A549 treated with AZD9567 at 1 μM for 4 hours (cell line): Measurements from ENCODE around the gene KXD1. TPM values are rescaled to one million over a fixed set of nuclear protein-coding genes. Genes with fewer than 3 reads are reported as not detected.

ENCODE experiments used
- total RNA-seq: library from RNA; stranded (reverse); fragments of 200-300 nt; extraction: Qiagen RNA extraction; gene quantifications from 5 replicates; pipeline ENCODE4 v1.2.3, GENCODE V29; 2022; ENCODE audit not compliant: insufficient read depth

KXD1 gene
- total RNA-seq, result 89.9 to 108 TPM (median 98.8 TPM) in 5 replicates

DNA sequence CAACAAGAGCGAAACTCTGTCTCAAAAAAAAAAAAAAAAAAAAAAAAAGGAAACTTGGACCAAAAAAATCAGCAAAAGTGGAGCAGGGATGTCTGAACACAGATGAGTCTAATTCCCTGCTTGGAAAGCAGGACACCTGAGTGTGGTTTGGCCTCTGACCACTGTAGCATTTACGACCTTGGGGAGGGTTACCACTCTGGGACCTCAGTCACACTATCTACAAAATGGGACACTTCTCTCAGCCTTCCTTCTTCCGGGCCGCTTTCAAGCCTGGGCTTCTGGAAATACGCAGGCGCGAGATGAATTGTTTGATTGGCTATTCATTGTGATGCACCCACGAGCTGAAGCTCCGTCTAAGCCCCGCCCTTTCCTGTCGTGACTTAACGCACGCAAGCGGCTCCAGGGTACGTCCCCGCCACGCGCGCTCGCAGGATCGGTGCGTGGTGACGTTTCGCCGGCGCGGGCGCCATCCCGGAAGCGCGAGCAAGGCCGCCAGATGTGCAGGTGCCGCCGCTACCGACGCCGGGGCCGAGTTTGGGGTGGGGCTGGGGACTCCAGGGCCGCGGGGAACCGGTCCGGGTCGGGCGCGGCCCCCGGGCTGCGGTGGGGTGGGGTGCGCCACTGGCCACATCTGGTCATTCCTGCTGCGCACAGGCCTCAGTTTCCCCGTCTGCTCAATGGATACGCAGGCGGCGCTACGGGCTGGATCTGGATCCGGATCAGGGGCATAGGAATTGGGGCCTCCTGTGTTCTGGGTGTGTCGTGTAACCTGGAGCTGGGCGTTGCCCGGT, at the start of gene KXD1:
KXD1 (plus strand) TSS at position 460 of the 791 bp plus-strand sequence. CDS start 4,187 bp downstream, outside the sequence.

GRCh38 chr19:18521692-18522123, 36.0 kb upstream of the KXD1 start, which contains the start of gene ELL:
Gene ELL, minus strand, starts transcription at chr19:18522070. Its CDS starts 15 bp downstream, at chr19:18522055.

GRCh38 chr19:18542941-18543813, 14.5 kb upstream of the KXD1 start, which contains the start of gene FKBP8:
Gene FKBP8, minus strand, starts transcription at chr19:18543573. Its CDS starts 1,603 bp downstream, at chr19:18541970.

DNA sequence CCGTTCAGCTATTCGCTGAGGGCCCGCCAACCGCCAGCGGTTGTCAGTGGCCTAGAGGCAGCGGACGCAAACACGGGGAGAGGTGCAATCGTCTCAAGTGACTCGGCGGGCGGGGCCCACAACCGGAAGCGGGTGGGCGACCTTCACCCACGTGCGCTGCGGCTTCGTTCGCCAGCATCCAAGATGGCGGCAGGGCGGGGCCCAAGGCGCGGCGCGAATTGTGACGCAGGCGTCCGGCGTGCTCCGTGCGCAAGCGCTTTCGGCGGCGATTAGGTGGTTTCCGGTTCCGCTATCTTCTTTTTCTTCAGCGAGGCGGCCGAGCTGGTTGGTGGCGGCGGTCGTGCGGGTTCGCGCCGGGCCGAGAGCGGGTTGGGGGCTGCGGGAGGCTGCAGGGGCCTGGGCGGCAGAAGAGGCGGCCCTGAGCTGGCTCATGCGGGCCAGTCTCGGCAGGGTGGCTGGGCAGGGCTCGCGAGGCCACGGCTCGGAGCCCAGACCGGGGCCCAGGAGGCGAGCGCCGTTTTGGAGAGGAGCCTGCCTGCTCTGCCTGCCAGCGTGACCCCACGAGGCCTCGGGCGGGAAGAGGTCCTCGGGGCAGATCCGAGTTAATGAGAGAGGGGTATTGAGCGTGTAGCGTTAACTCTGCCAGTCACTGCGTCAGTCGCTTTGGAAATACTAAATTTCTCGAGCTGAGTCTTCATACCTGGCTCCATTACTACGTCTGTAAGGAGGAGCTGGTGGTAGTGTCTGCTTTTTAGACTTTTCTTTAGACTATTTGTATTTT, 14.1 kb downstream of the KXD1 start, which contains the start of gene UBA52:
UBA52 (plus strand) TSS at position 294 of the 781 bp plus-strand sequence. CDS start 1,444 bp downstream, outside the sequence.

DNA sequence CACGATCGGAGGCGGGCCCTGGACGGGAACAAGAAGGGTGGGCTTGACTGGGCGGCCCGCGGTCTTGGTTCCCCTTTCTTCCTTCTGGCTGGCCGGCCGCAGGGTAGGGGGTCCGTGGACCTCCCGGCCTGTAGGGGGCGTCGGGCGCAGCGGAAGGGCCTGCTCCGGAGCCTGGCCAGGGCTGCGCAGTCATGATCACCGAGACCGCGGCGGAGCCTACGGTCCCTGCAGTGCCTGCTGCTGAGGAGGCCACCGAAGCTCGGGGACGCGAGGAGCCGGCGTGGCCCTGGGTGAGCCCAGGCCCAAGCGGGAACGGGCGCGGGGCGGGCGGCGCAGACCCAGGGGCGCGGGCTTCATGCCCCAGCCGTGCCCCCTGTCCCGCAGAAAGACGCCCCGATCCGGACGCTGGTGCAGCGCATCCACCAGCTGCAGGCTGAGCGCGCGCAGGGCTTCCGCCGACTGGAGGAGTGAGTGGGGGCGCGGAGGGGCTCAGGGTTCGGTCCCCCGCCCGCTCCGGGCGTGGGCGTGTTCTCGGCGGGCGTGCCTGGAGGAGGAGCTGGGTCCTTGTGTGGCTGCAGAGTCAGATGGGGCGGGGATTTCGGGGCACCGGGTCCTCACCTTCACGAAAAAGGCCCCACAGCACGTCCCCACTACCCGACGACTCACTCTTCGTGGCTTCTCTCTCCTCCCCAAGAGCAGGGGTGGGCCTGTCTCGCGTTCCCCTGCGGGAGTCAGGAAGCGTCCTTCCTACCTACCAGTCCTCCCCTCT, 31.1 kb downstream of the KXD1 start, which contains the start of gene REX1BD:
REX1BD (plus strand) TSS at position 188 of the 769 bp plus-strand sequence; CDS start at position 192, 4 bp downstream.

DNA sequence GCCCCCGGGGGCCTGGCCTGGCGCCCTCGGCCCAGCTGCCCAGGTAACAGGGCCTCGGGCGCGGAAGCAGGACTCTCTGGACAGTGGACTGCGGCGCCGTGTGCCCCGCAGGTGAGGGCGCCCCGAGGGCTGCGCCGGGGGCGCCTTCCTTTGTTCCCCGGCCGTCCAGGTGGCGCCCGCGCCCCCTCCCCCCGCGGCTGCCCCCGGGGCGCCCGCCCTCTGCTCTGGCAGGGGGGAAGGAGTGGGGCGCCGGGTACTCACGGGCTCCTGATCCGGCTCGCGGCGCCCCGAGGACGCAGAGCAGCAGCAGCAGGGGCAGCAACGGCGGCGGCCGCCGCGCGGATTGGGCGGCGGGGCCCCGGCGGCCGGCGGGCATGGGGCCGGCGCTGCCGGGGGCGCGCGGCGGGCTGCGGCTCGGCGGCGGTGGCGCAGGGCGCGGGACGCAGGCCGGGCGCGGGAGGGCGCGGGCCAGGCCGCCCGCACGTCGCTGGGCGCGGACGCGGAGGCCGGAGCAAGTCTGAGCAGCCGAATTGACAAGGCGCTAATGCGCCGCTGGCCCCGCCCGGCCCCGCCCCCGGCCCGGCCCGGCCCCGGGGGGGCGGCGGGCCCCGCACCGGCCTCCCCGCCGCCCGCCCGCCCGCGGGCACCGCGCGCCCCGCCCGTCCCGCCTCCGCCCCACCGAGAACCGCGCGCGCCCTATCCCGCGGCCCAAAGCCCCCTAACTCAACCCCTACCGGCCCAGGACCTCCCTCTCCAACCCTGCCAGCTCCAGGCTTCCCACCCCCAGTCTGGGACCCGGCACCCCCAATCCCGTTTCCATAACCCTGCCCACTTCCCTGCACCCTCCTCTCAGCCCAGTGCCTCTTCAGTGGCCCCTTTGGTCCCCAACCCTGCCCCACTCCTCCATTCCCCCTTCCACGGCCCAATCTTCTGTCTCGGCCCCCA, 48.9 kb downstream of the KXD1 start, which contains the start of gene CRLF1:
CRLF1 (minus strand) TSS at position 519 of the 945 bp plus-strand sequence; CDS start at position 376, 143 bp downstream.

DNA sequence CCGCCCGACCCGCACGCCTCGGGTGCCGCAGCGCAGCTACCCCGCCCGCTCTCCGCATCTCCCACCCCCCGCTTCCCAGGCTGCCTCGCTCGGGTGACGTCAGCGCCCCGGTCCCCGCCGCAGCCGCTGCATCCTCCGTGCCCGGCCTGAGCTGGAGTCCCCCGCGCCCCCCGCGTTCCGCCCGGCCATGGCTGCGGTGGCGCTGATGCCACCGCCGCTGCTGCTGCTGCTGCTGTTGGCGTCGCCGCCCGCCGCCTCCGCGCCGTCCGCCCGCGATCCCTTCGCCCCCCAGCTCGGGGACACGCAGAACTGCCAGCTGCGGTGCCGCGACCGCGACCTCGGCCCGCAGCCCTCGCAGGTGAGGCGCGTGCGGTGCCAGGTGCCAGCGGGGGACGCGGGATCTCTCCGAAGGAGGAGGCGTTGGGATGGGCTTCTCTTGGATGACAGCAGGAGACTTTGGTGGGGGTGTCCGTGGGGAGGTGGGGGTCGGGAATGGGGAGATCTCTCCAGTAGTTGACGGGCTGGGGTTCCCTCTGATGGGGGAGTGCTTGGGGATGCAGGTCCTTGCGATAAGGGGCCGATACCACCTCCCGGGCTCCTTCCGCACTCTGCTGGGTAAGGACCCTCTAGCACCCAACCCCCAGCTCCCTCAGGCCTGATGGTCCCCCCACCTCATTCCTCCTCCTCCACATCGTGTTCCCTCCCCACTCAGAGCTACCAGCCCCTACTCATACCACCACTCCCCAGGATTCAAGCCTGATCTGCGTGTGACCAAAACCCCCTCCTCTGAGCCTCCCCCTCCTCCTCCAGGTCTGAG, 55.3 kb downstream of the KXD1 start, which contains the start of gene TMEM59L:
TMEM59L (plus strand) TSS at position 99 of the 817 bp plus-strand sequence; CDS start at position 188, 89 bp downstream.

Other genes with a start within 250 kb of the KXD1 start
- gene LSM4, start 234.8 kb upstream of the KXD1 start, total RNA-seq, result 195 to 241 TPM (median 232 TPM) in 5 replicates
- gene PGPEP1, start 217.3 kb upstream of the KXD1 start, total RNA-seq, result 1.6 to 2.9 TPM (median 1.9 TPM) in 5 replicates
- gene GDF15, start 171.7 kb upstream of the KXD1 start, total RNA-seq, result 17.5 to 29.7 TPM (median 21.4 TPM) in 5 replicates
- 0.03 TPM in 1 of 5 replicates, not detected in the others for gene LRRC25, start 160.2 kb upstream of the KXD1 start, total RNA-seq
- gene SSBP4, start 138.5 kb upstream of the KXD1 start, total RNA-seq, result 46.0 to 50.4 TPM (median 49.2 TPM) in 5 replicates
- gene ISYNA1, start 119.7 kb upstream of the KXD1 start, total RNA-seq, result 26.9 to 45.1 TPM (median 44.5 TPM) in 5 replicates
- gene ELL, start 35.8 kb upstream of the KXD1 start, total RNA-seq, result 3.5 to 5.9 TPM (median 5.2 TPM) in 5 replicates
- gene FKBP8, start 14.3 kb upstream of the KXD1 start, total RNA-seq, result 110 to 150 TPM (median 146 TPM) in 5 replicates
- 1,038 to 1,235 TPM (median 1,207 TPM) in 5 replicates for gene UBA52, start 14.0 kb downstream of the KXD1 start, total RNA-seq
- gene REX1BD, start 30.9 kb downstream of the KXD1 start, total RNA-seq, result 20.8 to 63.5 TPM (median 56.7 TPM) in 5 replicates
- gene CRLF1, start 48.9 kb downstream of the KXD1 start, total RNA-seq, result 1.9 to 7.8 TPM (median 7.0 TPM) in 5 replicates
- gene TMEM59L, start 55.0 kb downstream of the KXD1 start, total RNA-seq, result 5.7 to 15.3 TPM (median 5.8 TPM) in 5 replicates
- gene KLHL26, start 79.2 kb downstream of the KXD1 start, total RNA-seq, result 3.6 to 4.6 TPM (median 4.0 TPM) in 5 replicates
- gene CRTC1, start 125.8 kb downstream of the KXD1 start, total RNA-seq, result 3.4 to 4.9 TPM (median 4.4 TPM) in 5 replicates
- gene COMP, start 233.4 kb downstream of the KXD1 start, total RNA-seq, result 0.11 to 0.15 TPM (median 0.13 TPM) in 4 of 5 replicates, not detected in the other